ENCODE measurements around the gene HDLBP. TPM values are rescaled to one million over a fixed set of nuclear protein-coding genes. Genes with fewer than 3 reads are reported as not detected.

The HDLBP gene
- total RNA-seq, 1 donor from 2014 or later, result 922 TPM

DNA sequence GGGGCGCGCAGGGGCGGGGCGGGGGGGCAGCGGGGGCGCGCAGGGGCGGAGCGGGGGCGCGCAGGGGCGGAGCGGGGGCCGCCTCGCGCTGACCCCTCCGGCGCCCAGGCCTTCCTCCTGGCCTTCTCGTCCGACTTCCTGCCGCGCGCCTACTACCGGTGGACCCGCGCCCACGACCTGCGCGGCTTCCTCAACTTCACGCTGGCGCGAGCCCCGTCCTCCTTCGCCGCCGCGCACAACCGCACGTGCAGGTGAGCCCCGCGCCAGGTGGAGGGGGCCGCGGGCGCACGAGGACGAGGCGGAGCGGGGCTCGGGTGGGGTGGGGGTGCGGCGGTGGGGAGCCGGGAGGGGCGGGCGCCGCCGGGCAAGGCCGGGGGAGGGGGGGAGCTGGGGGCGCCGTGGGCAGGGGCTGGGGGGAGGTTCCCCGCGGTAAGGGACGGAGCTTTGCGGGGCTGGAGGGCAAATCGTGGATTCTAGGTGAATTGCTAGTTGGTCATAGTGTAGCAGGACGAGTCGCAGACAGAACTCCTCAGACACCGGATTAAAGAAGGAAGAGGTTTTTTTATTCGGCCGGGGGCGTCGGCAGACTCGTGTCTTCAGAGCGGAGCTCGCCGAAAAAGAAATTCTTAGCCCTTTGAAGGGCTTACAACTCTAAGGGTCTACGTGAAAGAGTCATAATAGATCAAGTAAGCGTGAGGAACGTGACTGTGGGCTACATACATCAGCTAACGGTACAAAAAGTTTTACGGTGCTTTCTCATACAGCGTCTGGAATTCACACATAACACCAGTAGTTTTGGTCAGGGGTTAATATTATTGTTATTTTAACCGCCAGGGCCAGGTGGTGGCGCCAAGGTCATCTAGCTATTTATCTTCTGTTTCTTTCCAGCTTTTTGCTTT, 97.1 kb downstream of the HDLBP start:
- H3K9me3 Mint-ChIP-seq (ENCODE audit: unreplicated experiment), result no peaks in the 10 kb centered on the region
- peak overlapping the region; percentile 66 for H2AFZ ChIP-seq (ENCODE audit: low read depth, low read length)

DNA sequence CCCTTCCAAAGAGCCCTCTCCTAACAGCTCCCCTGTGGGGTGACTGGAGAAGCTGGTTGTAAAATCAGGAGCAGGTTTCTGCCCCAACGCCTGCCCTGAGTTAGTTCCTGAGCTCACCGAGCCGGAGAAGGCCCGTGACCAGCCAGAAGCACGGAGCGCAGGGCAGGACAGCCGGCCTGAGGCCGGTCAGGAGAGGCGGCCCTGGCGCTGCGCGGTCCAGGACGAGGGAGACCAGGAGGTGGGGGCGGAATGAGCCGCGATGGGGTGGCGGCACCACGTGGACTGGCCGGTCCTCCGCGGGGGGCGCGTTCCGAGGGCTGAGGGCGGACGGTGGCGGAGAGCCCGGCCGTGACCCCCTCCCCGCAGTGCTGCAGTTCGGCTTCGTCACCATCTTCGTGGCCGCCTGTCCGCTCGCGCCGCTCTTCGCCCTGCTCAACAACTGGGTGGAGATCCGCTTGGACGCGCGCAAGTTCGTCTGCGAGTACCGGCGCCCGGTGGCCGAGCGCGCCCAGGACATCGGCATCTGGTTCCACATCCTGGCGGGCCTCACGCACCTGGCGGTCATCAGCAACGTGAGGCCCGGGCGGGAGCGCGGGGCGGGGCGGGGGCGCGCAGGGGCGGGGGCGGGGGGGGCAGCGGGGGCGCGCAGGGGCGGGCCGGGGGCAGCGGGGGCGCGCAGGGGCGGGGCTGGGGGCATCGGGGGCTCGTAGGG, 98.0 kb downstream of the HDLBP start:
- Histone ChIP-seq H3K4me2 (ENCODE audit: low read length) (peak overlapping the region; percentile 79), H3K9ac (ENCODE audit: low read length) (peak overlapping the region; percentile 67), H4K20me1 (ENCODE audit: insufficient read depth, low read length) (no peaks in the 10 kb centered on the region), H3K4me1 (ENCODE audit: insufficient read depth, low read length) (no peaks in the 10 kb centered on the region), H3K9me3 (ENCODE audit: insufficient read depth, low read depth, low read length) (no peaks in the 10 kb centered on the region), H3K79me2 (ENCODE audit: insufficient read depth, low read length) (no peaks in the 10 kb centered on the region), H2AFZ (ENCODE audit: low read depth, low read length) (peak overlapping the region; percentile 92), H3K27ac (ENCODE audit: low read depth, low read length) (peak overlapping the region; percentile 12), H3K4me3 (ENCODE audit: insufficient read depth, low read depth, low read length) (peak overlapping the region; percentile 51), H3K36me3 (ENCODE audit: insufficient read depth, low read length) (no peaks in the 10 kb centered on the region), H3K27me3 (ENCODE audit: insufficient read depth, low read length) (peaks cover 2% of the 10 kb centered on the region)
- DNase-seq (ENCODE audit: low read depth) (peak; percentile 66), FAIRE-seq (no peak)
- no peak for TF ChIP-seq EZH2 (IDR thresholded peaks at IDR 0.05; ENCODE audit: insufficient read depth, low read length)
- Mint-ChIP-seq H3K9me3 (ENCODE audit: unreplicated experiment) (no peaks in the 10 kb centered on the region), H3K4me3 (ENCODE audit: unreplicated experiment) (peak overlapping the region; percentile 74), H3K36me3 (ENCODE audit: low read depth, unreplicated experiment) (no peaks in the 10 kb centered on the region), H3K27me3 (ENCODE audit: low read depth, unreplicated experiment) (peaks cover 11% of the 10 kb centered on the region), H3K4me1 (ENCODE audit: low read depth, unreplicated experiment) (peaks cover 3% of the 10 kb centered on the region), H3K27ac (ENCODE audit: unreplicated experiment) (peak overlapping the region; percentile 77)

More for the DNA sequence above, 97.1 kb downstream of the HDLBP start:
- peak overlapping the region; percentile 94 for H3K4me3 Mint-ChIP-seq (ENCODE audit: unreplicated experiment)
- no peaks in the 10 kb centered on the region for H3K36me3 Mint-ChIP-seq (ENCODE audit: low read depth, unreplicated experiment)
- Histone ChIP-seq H3K79me2 (ENCODE audit: insufficient read depth, low read length) (no peaks in the 10 kb centered on the region), H3K4me3 (ENCODE audit: insufficient read depth, low read depth, low read length) (peak overlapping the region; percentile 64), H4K20me1 (ENCODE audit: insufficient read depth, low read length) (peaks cover 9% of the 10 kb centered on the region), H3K27me3 (ENCODE audit: insufficient read depth, low read length) (peaks cover 2% of the 10 kb centered on the region), H3K4me2 (ENCODE audit: low read length) (peak overlapping the region; percentile 90), H3K4me1 (ENCODE audit: insufficient read depth, low read length) (no peaks in the 10 kb centered on the region), H3K36me3 (ENCODE audit: insufficient read depth, low read length) (no peaks in the 10 kb centered on the region), H3K9ac (ENCODE audit: low read length) (peak overlapping the region; percentile 66), H3K9me3 (ENCODE audit: insufficient read depth, low read depth, low read length) (no peaks in the 10 kb centered on the region), H3K27ac (ENCODE audit: low read depth, low read length) (no peak overlapping the region)
- H3K27me3 Mint-ChIP-seq (ENCODE audit: low read depth, unreplicated experiment), result peaks cover 7% of the 10 kb centered on the region
- H3K27ac Mint-ChIP-seq (ENCODE audit: unreplicated experiment), result peak overlapping the region; percentile 83
- FAIRE-seq (no peak), DNase-seq (ENCODE audit: low read depth) (no peak)
- peaks cover 2% of the 10 kb centered on the region for H3K4me1 Mint-ChIP-seq (ENCODE audit: low read depth, unreplicated experiment)
- no peak for TF ChIP-seq EZH2 (IDR thresholded peaks at IDR 0.05; ENCODE audit: insufficient read depth, low read length)
- TF ChIP-seq, protein P1, sequence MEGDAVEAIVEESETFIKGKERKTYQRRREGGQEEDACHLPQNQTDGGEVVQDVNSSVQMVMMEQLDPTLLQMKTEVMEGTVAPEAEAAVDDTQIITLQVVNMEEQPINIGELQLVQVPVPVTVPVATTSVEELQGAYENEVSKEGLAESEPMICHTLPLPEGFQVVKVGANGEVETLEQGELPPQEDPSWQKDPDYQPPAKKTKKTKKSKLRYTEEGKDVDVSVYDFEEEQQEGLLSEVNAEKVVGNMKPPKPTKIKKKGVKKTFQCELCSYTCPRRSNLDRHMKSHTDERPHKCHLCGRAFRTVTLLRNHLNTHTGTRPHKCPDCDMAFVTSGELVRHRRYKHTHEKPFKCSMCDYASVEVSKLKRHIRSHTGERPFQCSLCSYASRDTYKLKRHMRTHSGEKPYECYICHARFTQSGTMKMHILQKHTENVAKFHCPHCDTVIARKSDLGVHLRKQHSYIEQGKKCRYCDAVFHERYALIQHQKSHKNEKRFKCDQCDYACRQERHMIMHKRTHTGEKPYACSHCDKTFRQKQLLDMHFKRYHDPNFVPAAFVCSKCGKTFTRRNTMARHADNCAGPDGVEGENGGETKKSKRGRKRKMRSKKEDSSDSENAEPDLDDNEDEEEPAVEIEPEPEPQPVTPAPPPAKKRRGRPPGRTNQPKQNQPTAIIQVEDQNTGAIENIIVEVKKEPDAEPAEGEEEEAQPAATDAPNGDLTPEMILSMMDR (IDR thresholded peaks at IDR 0.05; ENCODE audit: insufficient read depth, low read depth, low read length), result no peak

DNA sequence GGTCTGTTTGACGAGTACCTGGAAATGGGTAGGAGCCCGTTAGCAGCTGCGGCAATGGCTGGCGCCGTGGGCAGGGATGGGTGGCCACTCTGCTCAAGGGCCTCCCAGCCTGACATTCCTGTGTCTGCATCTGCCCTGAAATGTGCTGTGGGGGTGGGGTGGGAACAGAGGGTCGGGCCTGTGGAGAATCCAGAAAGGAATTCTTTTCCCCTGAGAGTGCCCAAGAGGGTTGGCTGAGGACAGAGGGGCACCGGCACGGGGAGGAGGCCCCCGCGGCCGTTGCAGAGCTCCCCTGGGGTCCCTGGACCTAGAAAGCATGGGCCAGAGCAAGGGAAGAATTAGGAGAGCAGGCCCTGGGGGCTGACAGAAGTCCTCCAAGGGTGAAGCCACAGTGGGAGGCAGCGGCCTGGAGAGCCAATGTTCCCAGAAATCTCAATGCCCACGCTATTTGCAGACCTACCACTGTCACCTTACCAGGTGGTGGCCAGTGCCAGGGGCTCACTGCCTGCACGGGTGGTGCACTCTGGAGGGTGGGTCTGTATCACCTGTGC, 99.2 kb downstream of the HDLBP start:
- no peak for TF ChIP-seq EZH2 (IDR thresholded peaks at IDR 0.05; ENCODE audit: insufficient read depth, low read length)
- TF ChIP-seq, protein P1 (IDR thresholded peaks at IDR 0.05; ENCODE audit: insufficient read depth, low read depth, low read length), result no peak
- FAIRE-seq, result no peak
- no peak for DNase-seq (ENCODE audit: low read depth)
- H3K9ac ChIP-seq (ENCODE audit: low read length), result no peak overlapping the region
- Mint-ChIP-seq H3K4me1 (ENCODE audit: low read depth, unreplicated experiment) (peaks cover 4% of the 10 kb centered on the region), H3K4me3 (ENCODE audit: unreplicated experiment) (peak overlapping the region; percentile 62), H3K9me3 (ENCODE audit: unreplicated experiment) (no peaks in the 10 kb centered on the region), H3K36me3 (ENCODE audit: low read depth, unreplicated experiment) (no peaks in the 10 kb centered on the region), H3K27ac (ENCODE audit: unreplicated experiment) (peak overlapping the region; percentile 85), H3K27me3 (ENCODE audit: low read depth, unreplicated experiment) (peaks cover 18% of the 10 kb centered on the region)
- no peaks in the 10 kb centered on the region for H4K20me1 ChIP-seq (ENCODE audit: insufficient read depth, low read length)
- H3K9me3 ChIP-seq (ENCODE audit: insufficient read depth, low read depth, low read length), result no peaks in the 10 kb centered on the region
- H3K4me1 ChIP-seq (ENCODE audit: insufficient read depth, low read length), result no peaks in the 10 kb centered on the region
- no peak overlapping the region for H3K27ac ChIP-seq (ENCODE audit: low read depth, low read length)
- H3K4me3 ChIP-seq (ENCODE audit: insufficient read depth, low read depth, low read length), result no peak overlapping the region
- H3K79me2 ChIP-seq (ENCODE audit: insufficient read depth, low read length), result no peaks in the 10 kb centered on the region
- no peak overlapping the region for H3K4me2 ChIP-seq (ENCODE audit: low read length)
- H2AFZ ChIP-seq (ENCODE audit: low read depth, low read length), result no peak overlapping the region
- H3K36me3 ChIP-seq (ENCODE audit: insufficient read depth, low read length), result no peaks in the 10 kb centered on the region
- H3K27me3 ChIP-seq (ENCODE audit: insufficient read depth, low read length), result peaks cover 5% of the 10 kb centered on the region

Data from astrocyte (in vitro differentiated cells and primary cell).